NCI-H1436 (cell line): ENCODE measurements around the gene PTPRD.

Source experiments
- DNase-seq: peaks from one replicate; lab custom pipeline; 2025; lab: John Stamatoyannopoulos, UW

PTPRD gene

DNA sequence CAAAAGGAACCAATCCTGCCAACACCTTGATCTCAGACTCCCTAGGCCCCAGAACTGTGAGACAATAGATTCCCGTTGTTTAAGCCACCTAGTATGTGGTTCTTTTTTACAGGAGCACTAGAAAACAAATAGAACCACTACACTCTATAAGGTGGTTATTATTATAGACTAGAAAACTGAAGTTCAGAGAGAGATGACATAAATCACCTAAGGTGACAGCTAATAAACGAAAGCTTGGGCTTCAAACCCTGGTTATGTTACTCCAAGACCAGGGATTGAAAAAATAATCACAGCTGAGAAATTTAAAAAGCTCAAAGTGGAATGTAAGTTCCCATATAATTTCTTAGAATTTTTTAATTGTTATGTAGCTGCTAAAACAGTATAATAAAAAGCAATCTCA, 2097.1 kb downstream of the PTPRD start:
- no peak for DNase-seq

- no peak for DNase-seq
Measured at GRCh38 chr9:8514760-8515159, 2098.0 kb downstream of the PTPRD start.

DNA sequence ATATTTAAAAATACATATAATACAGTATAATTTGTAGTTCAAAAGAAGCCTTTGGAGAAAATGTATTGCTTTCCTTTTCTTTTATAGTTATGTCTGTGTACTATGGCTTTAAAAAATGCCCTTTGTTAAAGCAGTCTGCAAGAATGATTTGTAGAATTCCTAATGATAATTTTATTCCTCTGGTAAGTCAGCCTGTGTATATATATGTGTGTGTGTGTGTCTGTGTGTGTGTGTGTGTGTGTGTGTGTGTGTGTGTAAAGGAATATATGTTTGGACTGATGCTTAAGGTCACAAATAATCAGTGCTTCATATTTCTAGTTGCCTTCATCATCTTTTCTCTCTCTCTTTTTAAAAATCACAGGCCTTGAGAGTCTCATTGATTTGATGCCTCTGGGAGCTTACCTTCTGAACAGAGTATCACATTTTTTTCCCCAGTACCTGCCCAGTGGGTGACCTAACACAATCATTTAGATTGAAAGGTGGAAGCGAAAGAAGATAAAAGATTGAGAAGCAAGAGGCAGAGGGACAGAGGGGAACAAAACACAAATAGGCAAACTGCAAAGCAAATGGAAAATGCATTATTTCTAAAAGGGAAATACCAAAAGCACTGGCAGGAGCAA, 2104.0 kb downstream of the PTPRD start:
- DNase-seq = no peak

GRCh38 chr9:8494571-8494970, 2118.2 kb downstream of the PTPRD start:
- DNase-seq = no peak

- no peak for DNase-seq
Measured at GRCh38 chr9:8492679-8493078, 2120.1 kb downstream of the PTPRD start.

GRCh38 chr9:8492024-8492423, 2120.8 kb downstream of the PTPRD start:
- DNase-seq = no peak

DNA sequence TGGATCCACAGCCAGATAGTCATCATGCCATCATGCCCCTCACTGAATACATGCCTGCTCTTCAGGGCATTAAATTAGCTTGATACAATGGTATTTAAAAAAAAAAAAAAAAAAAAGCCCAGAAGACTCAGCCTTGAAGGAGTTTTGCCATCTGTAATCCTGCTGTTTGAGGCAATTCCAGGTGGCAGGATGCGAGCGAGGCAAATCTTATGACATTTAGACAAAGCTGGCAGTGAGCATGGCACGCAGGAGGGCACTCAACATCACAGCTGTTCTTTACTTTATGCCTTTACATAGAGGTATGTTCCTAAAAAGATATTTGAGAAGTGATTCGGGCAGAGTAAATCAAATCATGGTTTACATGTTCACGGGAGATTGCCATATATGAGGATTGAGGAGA, 2121.2 kb downstream of the PTPRD start:
- no peak for DNase-seq

DNA sequence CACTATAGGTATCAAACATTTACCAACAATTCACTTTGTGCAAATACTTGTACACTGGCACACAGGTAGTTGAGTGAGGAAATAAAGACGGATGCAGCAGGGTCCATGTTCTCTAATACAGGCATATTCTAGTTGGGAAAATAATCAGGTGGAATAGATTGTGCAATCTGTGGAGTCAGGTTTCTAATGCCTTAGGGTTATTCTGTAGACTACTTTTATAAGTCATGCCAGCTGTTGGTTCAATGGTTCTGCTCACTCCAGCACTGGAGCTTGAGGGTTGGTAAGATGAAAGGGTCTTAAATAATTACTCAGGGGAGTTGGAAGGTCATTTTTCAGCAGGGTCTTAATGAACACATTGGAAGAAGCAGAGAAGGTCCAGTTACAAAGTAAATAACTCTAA, 2123.0 kb downstream of the PTPRD start:
- no peak for DNase-seq

DNA sequence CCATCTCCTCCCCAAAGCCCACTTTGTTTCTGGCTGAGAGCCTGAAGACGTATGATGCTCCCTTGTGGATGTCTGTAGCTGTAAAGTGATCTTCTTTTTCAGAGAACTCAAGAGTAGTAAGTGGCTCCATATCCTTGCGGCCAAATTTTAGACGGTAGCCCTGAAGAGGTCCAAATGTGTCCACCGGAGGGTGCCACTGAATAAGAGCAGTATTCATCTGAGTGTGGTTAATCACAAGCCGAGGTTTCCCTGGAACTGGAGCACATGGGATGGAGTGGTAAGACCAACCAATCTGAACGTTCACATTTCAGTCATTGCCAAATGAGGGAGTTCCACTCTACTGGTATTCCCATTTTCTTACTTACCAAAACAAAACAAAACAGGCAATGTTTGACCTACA, 2126.7 kb downstream of the PTPRD start:
- DNase-seq = peak; percentile 16

DNA sequence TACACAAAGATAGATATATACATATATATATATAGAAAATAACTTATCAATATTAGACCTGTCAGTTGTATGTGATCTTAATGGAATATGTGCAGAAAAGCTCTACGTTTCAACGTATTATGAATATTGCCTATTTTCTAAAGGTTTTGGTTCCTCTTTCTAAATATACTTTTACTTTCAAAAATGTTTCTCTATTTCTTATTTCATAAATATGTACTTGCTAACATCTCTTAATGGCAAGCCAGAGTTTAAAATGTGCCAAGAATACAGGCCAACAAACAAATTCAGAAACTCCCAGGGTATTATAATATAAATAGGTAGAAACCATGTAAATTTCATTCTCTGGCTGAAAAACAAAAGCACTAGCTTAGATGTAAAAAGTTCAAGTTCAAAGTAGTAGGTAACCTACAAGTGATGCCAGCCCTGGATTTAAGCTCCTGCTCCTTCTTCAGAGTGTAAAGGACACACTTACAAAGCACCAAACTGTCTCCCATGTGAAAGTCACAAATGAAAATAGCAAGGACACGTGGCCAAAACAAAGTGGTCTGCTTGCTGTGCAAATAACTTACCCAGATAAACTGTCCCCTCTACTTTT, 2128.1 kb downstream of the PTPRD start:
- DNase-seq = no peak

GRCh38 chr9:8477450-8477849, 2135.4 kb downstream of the PTPRD start:
- DNase-seq = no peak

DNA sequence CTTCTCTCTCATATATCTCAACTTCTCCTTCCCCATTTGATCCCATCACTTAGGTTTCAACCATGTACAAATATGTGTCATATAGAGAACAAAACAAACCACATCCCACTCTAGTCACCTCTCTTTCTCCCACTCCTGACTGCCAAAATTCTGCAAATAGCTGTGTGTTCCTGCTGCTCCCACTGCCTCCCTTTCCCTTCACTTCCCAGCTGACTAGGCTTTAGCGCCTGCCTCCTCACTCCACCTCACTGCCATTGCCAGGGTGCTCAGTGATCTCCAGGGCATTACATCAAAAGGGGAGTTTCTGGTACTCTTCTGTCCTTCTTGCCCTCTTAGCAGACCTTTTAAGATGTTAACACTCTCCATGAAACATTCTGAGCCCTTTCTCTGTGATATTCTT, 2137.9 kb downstream of the PTPRD start:
- no peak for DNase-seq

DNA sequence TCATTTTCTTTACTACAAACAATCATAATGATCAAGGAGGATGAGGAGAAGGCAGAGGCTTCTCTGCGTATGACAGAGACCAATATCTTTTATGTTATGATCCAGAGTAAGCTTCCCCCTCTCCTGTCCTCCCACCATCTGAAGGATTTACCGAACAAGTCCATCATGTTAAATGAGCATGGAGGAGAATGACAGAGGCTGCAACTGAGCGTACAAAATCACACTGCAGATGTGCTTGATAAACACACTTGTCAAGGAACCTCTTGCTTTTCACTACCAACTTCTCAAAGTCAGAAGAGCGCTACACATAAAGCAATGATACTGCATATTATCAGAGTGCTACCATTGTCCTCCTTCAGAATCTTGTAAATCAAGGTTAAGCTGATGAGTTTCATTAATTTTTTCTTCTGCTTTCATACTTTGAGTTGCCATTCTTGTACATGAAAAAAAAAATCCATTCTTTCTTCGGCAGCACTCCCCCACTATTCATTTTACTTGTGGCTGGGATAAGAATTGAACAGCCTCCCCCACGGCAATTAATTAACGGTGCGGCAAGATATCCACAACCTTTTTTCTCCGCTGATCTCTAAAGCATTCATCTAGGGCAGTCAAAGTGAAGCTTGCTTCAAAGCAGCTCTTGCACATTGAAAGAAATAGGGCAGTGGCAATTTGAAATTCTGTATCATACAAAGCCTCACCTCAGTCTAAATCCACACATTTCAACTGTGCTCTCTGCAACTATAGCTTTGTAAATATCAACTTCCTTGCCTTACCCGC, 2139.4 kb downstream of the PTPRD start:
- DNase-seq = no peak

DNA sequence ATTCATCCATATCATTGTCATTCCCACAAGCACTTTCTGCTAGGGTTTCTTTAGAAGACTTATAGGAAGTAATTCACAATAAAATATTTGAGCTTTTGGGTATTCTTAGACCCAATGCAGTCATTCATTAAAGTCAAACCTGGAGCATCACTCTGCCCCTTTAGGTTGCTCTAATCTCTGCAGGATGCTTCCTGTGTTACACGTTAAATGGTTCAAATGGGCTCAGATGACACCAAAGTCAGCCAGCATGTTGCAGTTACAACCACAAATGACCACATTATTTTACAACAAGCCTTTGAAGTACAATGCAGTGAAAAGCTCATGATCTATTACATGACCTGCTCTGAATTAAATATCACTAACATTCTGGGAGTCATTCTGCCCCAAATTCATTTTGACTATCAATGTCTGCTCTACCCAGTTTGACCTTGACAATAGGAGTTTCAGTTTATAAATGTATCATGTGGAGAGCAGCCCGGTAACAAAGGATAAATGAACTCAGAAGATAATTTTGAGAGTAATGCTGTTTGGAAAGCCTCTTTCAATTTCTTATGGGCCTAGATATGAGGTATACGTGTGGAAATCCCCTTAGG, 2144.7 kb downstream of the PTPRD start:
- no peak for DNase-seq

DNA sequence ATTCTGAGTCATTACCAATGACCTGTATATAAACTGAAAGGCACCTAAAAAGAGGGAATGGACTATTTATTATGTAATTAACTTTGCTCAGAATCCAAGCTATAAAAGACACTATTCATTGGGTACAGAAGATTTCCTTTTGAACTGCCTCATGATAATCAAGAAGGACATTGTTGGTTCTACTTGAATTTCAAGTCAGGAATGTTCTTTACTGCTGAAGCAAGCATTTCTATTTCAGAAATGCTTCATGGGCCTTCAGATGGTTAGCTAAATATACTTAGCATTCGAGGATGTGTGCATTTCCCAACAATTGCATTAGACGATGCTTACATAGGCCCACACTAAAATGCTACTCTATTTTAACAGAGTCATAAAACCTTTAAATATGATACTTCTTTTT, 2155.0 kb downstream of the PTPRD start:
- no peak for DNase-seq

DNA sequence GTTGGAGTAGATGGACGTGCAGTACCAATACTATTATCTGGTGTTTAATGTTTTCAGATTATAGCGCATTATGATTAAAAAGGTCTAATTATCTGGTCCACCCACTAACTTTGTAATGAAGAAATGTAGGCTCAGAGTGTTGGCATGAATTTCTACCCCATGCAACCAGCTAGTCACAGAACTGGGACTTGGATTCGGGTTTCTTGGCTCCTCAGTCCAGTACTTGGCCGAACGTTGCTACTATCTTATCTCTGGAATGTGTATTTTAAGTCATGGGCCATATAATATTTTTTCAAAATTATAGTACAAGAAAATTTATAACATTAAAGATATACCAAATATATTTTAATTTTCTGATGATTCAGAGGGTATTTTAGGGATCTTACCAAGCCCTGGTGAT, 2155.7 kb downstream of the PTPRD start:
- no peak for DNase-seq

DNA sequence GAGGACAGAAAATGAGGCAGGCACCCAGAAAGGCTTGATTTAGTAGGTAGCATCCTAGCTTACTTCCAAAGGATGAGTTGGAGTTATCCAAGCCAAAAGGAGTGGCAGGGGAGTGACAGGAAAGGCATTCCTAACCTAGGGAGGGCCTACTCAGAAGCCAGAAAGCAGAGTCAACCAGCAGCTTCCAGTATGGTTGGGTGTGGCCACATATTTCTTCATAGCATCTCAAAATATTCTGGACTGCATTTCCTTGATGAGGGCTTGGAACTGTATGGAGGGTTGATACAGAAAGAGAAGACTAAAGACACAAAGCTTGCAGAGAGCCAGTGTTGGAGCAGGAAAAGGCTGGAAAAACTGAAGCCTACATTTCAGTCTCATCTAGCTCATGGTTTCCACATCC, 2156.5 kb downstream of the PTPRD start:
- no peak for DNase-seq

DNA sequence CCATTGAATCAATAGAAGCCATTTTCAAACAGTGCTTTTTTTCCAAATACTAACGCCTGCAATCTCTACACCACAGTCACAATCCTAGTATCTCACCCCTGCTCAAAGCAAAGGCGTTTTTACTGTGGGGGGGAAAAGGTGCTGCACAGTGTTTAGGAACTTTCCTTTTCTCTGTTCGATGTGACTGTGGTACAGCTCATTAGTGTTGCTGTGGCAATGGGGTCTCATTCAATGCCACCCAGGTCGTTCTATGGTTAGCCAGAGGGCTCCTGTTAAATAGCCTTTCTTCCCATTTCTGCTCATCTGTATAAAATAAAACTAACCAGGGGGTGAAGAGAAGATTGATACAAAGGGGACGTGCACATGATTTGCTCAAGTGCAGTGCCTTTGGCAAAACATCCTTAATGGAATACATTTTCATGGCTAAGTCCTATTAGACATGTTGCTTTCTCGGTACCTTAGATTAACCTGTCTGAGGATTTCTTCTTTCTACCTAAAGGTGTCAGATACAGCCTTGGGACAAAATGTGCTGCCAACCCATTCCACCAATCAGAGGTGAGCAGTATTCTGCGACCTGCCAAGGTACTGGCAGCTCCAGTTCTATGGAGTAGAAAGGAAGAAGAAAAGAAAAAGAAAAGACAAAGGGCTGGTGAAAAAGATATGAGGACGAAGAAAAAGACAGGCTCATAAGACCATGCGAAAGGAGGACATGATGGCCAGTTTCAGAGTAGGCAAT, 2161.8 kb downstream of the PTPRD start:
- DNase-seq = no peak

DNA sequence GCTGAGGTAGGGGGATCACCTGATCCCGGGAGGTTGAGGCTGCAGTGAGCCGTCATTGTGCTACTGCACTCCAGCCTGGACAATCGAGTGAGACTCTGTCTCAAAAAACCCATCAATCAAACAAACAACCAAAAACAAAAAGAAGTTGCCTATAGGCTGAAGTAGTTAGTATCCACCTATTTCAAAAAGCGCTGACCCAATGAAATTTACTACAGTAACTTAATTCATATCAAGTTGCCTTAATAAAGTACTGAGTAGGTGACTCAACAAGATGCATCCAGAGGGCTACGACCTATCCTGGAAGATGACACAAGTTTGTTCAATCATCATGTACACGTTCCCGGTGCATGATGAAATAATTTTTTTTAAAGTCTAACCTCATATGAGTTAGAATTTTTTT, 2164.6 kb downstream of the PTPRD start:
- no peak for DNase-seq

- DNase-seq = no peak
Measured at GRCh38 chr9:8447601-8448000, 2165.2 kb downstream of the PTPRD start.

DNA sequence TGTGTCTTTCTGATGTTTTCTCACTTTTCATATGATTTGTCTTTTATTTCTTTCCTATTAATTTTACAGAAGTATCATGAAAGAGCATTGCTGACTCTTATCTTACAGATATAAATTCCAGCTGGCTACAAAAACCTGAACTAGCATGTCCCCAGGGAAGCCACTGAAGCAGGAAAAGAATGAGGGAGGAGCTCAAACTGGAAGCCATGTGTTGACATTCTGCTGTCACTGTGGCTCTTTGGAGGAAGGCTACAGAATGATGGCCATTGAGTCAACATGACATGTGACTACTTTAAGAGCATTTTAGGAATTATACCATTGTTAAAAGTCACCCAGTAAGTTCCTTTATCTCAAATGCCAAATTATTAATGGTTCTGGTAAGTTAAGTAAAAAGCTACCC, 2174.9 kb downstream of the PTPRD start:
- DNase-seq = no peak

DNA sequence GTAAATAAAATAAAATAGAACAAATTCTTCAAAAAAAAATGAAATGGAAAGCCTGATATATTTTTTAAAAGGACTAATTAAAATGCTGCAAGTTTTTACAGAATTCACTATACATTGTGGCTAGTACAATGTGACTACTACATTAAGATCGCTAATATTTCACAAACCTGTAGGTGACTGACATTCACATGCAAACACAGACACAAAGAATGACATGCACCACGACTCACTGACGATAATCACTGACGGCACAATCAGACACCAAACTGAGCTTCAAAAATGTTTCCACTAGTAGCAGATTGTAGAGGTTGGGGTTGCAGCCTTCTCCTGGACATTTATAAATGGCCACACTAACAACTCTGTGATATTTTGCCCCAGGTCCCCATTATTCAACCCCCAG, 2175.5 kb downstream of the PTPRD start:
- DNase-seq = no peak

DNA sequence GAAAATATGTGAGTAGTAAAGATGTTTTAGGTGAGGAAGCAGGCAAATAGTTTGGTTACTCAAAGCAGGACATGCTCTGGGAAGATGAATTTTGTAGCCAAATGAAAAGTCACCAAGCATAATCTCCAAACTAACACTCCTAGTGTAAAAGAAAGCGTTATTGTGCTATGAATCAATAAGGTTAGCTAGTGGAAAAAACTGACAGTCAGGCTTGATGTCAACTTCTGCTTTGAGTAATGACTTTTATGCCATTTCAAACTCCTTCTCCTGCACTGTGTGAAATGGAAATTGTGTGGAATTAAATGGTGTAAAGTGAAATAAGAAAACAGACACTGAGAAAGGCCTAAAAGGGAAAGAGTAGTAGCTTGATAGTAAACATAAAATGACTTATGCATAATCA, 2176.0 kb downstream of the PTPRD start:
- DNase-seq = no peak
